Gastrocnemius medialis (tissue), 4 donors: ENCODE data around the gene ARHGEF17. TPM values are rescaled to one million over a fixed set of nuclear protein-coding genes. Genes with fewer than 3 reads are reported as not detected.

Source experiments
- ATAC-seq, 2 donors: fragments of 150-250 bp; one replicate each; pipeline ENCODE4 v1.9.1; 2016
- DNase-seq, 2 donors: peaks; one replicate each; pipeline ENCODE4 v3.0.0-alpha.2; 2019
- H3K27ac ChIP-seq, 4 donors: fragments of 200-600 bp; sonication (generic); 1 replicate in 1 of 4; 2 replicates in 3 of 4; pipeline ENCODE4 v1.5.1; 2016 to 2018; ENCODE audit warnings: mild to moderate bottlenecking in 2 of 4, moderate library complexity in 1 of 4
- H3K27me3 ChIP-seq, 3 donors: fragments of 200-600 bp; sonication (generic) in 2 of 3; 1 replicate in 1 of 3; 2 replicates in 2 of 3; pipeline versions ENCODE4 v1.5.1 to v1.6.0; 2016 to 2019; ENCODE audit warnings: mild to moderate bottlenecking in 1 of 3, moderate library complexity in 1 of 3
- H3K36me3 ChIP-seq, 2 donors: fragments of 200-600 bp; sonication (generic) in 1 of 2; one replicate each; pipeline ENCODE4 v1.5.1; 2017 to 2018
- H3K4me1 ChIP-seq, 2 donors: fragments of 200-600 bp; sonication (generic) in 1 of 2; one replicate each; pipeline ENCODE4 v1.5.1; 2016 to 2017; ENCODE audit warnings: mild to moderate bottlenecking in 2 of 2
- H3K4me3 ChIP-seq, 4 donors: fragments of 200-600 bp; sonication (generic) in 3 of 4; 1 replicate in 1 of 4; 2 replicates in 3 of 4; pipeline ENCODE4 v1.5.1; 2016 to 2019; ENCODE audit warnings: mild to moderate bottlenecking in 2 of 4
- H3K9me3 ChIP-seq, 3 donors: fragments of 200-600 bp; sonication (generic) in 2 of 3; 1 replicate in 1 of 3; 2 replicates in 2 of 3; pipeline ENCODE4 v1.5.1; 2016 to 2019
- POLR2A ChIP-seq, 2 donors: fragments of 450-650 bp; IDR thresholded peaks; one replicate each; pipeline ENCODE4 v1.6.1; 2017; ENCODE audit warnings: antibody characterized with exemption in 2 of 2, mild to moderate bottlenecking in 2 of 2, moderate library complexity in 2 of 2
- in situ Hi-C, 4 donors: fragments of 200-750 bp; cut with MboI; loops; one replicate each; pipeline versions ENCODE4 v1.15.0 to v1.8.0; 2017; ENCODE audit warnings: low sequenced_read_pairs in 4 of 4
- intact Hi-C: fragments of 100-400 bp; cut with DNase I; formaldehyde crosslinking; loops from one replicate; pipeline ENCODE4 v1.15.1; 2023; ENCODE audit warnings: low total_unique reads
- total RNA-seq, 4 donors: library from RNA; depleted of rRNA; stranded (reverse); fragments of >200 nt; gene quantifications; one replicate each; pipeline versions ENCODE4 v1.1.0 to v1.2.3, GENCODE V29; 2016
- TF ChIP-seq, protein P1 (sequence below), 5 experiments: fragments of 450-650 bp in 3 of 5; fragments of 200-600 bp in 2 of 5; sonication (generic) in 2 of 5; IDR thresholded peaks in 4 of 5; conservative IDR thresholded peaks in 1 of 5; 1 replicate in 4 of 5; 2 replicates in 1 of 5; pipeline ENCODE4 v1.5.1; 2016 to 2019; ENCODE audit warnings: antibody characterized with exemption in 5 of 5, mild to moderate bottlenecking in 3 of 5, moderate library complexity in 3 of 5

The ARHGEF17 gene
- total RNA-seq, 4 donors from 2014 or later, result 8.9 to 16.9 (median 13.9) TPM

DNA sequence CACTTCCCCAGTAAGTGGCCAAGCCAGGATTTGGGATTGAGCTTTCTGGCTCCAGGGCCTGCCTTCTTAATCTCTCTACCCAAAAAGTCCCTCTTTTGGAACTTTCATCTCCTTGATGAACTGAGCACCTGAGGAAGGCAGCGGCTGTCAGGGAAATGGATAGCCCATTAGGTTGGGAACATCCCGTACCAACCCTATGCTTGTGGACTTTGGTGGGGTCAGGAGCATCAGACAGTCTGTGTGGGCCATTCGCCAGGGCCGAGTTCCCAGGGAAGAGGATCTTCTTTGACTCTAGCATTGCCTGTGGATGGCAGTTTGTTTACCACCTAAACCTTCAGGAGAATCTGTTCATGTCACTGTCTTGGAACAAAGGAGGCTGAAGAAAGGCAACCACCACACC is 30.2 kb downstream of the ARHGEF17 start:
- DNase-seq, result no peak
- Histone ChIP-seq H3K9me3 (no peaks in the 10 kb centered on the region), H3K4me3 (no peak overlapping the region), H3K27ac (peak overlapping the region; percentile 27 to 54 (median 42)), H3K36me3 (no peaks in the 10 kb centered on the region), H3K27me3 (no peaks in the 10 kb centered on the region), H3K4me1 (peaks cover 12 to 15% of the 10 kb centered on the region in 2 donors)
- no peak for ATAC-seq
- intact Hi-C loops (loop anchor here (10.0 kb wide), 1 partner anchor 503 kb away; no protein-coding TSS in a partner anchor), in situ Hi-C loops (loop anchor here in 3 of 4 donors (5.0 kb wide), 1 partner anchor 36 kb away; no protein-coding TSS in a partner anchor)
- TF ChIP-seq POLR2A (IDR thresholded peaks at IDR 0.05), result no peak
- TF ChIP-seq, protein P1, sequence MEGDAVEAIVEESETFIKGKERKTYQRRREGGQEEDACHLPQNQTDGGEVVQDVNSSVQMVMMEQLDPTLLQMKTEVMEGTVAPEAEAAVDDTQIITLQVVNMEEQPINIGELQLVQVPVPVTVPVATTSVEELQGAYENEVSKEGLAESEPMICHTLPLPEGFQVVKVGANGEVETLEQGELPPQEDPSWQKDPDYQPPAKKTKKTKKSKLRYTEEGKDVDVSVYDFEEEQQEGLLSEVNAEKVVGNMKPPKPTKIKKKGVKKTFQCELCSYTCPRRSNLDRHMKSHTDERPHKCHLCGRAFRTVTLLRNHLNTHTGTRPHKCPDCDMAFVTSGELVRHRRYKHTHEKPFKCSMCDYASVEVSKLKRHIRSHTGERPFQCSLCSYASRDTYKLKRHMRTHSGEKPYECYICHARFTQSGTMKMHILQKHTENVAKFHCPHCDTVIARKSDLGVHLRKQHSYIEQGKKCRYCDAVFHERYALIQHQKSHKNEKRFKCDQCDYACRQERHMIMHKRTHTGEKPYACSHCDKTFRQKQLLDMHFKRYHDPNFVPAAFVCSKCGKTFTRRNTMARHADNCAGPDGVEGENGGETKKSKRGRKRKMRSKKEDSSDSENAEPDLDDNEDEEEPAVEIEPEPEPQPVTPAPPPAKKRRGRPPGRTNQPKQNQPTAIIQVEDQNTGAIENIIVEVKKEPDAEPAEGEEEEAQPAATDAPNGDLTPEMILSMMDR (IDR thresholded peaks at IDR 0.05 in 4 of 5, conservative IDR thresholded peaks at IDR 0.05 in 1 of 5), result no peak

DNA sequence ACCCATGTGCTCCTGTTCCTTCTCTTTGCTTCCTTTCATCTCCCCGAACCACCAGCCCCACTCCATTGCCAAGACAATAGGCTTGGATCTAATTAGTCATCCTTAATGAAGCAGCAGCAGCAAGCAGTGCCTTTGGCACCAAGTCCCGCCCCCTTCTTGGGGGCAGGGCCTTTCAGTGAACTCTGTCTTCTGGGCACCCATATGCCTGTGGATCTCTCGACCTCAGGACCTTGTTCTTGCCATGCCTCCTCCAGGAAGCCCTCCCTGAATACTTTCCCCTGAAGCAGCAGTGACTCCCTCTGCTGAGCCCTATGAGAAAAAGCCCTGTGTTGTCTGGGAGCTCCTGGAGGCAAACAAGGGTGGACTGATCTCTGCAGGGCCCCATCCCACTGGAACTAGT is 32.1 kb downstream of the ARHGEF17 start:
- H3K27ac ChIP-seq, result no peak overlapping the region
- peaks cover 3 to 13% of the 10 kb centered on the region in 2 donors for H3K4me1 ChIP-seq
- DNase-seq (no peak), ATAC-seq (no peak)
- intact Hi-C loops, result no loop called here
- H3K9me3 ChIP-seq, result no peaks in the 10 kb centered on the region
- H3K27me3 ChIP-seq, result no peaks in the 10 kb centered on the region
- no peak for TF ChIP-seq POLR2A (IDR thresholded peaks at IDR 0.05)
- TF ChIP-seq, protein P1 (IDR thresholded peaks at IDR 0.05 in 4 of 5, conservative IDR thresholded peaks at IDR 0.05 in 1 of 5), result no peak
- in situ Hi-C loops, result no loop called here
- H3K4me3 ChIP-seq, result no peak overlapping the region
- H3K36me3 ChIP-seq, result no peaks in the 10 kb centered on the region

DNA sequence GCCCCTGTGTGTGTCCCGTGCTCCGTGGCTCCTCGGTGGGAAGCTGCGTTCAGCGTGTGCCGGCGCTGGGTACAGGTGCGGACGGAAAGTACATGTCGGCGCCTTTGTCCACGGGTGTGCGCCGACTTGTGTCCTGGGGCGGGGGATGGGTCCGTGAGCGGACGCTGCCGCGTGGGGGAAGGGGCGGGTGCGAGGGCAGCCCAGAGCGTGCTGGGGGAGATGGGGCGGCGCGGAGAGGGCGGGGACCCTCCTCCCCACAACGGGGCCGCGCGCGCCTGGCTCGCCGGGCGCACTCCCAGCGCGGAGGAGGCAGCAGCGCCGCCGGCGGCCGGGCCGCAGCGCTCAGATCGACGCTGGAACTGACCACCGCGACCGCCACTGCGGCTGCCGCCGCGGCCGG is 34.6 kb downstream of the ARHGEF17 start:
- Histone ChIP-seq H3K4me1 (peaks cover 3 to 14% of the 10 kb centered on the region in 2 donors), H3K27ac (peak overlapping the region in 2 of 4 donors; percentile 22 to 66), H3K36me3 (no peaks in the 10 kb centered on the region), H3K27me3 (no peaks in the 10 kb centered on the region), H3K4me3 (peak overlapping the region; percentile 46 to 65 (median 50)), H3K9me3 (no peaks in the 10 kb centered on the region)
- intact Hi-C loops (no loop called here), in situ Hi-C loops (no loop called here)
- TF ChIP-seq, protein P1 (IDR thresholded peaks at IDR 0.05 in 4 of 5, conservative IDR thresholded peaks at IDR 0.05 in 1 of 5), result no peak
- TF ChIP-seq POLR2A (IDR thresholded peaks at IDR 0.05), result no peak
- no peak for DNase-seq
- peak; percentile 40 to 44 for ATAC-seq

DNA sequence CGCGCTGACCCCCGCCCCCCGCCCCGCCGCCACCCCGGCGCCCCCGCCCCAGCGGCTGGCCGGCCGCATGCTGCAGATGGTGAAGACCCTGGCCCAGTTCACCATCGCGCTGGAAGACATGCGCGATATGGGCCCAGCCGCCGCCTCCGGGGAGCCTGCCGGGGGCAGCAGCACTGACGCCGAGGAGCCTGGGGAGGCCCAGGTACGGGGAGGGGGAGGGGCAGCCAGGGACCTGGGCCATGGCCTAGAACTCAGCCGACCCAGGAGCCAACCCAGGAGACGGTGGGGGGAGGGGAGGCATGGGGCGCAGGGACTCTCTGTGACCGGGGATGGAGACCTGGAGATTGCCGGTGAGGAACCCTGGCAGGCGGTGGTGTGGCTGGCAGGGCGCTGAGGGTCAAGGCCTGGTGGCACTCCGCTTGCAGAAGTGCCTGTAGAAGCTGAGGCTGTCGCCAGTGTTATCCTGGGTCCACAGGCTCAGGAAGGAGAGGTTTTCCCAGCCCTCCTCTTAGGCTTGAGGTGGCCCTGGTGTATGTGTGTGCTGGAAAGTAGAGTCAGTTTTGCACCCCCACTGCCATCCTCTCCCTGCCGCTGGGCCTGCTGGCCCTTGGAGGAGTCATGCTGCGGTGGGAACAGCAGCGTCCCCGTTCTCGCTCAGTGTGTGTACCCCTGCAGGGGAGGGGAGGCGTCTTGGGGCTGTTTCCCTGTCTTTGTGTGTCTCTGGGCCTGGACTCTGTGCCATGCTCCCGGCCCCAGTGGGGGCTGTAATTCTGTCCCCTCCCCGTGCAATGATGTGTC is 35.2 kb downstream of the ARHGEF17 start:
- no peak for DNase-seq
- no peaks in the 10 kb centered on the region for H3K9me3 ChIP-seq
- peak overlapping the region; percentile 47 to 53 (median 48) for H3K4me3 ChIP-seq
- no peaks in the 10 kb centered on the region for H3K27me3 ChIP-seq
- peaks cover 3 to 14% of the 10 kb centered on the region in 2 donors for H3K4me1 ChIP-seq
- H3K36me3 ChIP-seq, result no peaks in the 10 kb centered on the region
- intact Hi-C loops, result no loop called here
- no peak for TF ChIP-seq POLR2A (IDR thresholded peaks at IDR 0.05)
- TF ChIP-seq, protein P1 (IDR thresholded peaks at IDR 0.05 in 4 of 5, conservative IDR thresholded peaks at IDR 0.05 in 1 of 5), result no peak
- ATAC-seq, result peak; percentile 21 to 22
- in situ Hi-C loops, result no loop called here
- peak overlapping the region in 3 of 4 donors; percentile 36 to 66 (median 46) for H3K27ac ChIP-seq
